SHP77 (cell line): Measurements from ENCODE around the gene COL20A1.
A peak's percentile ranks its signal among the peaks of the same experiment; 100 is the strongest.

Source experiments
- DNase-seq, 2 experiments: peaks; one replicate each; lab custom pipeline; 2025; lab: John Stamatoyannopoulos, UW

COL20A1 gene

DNA sequence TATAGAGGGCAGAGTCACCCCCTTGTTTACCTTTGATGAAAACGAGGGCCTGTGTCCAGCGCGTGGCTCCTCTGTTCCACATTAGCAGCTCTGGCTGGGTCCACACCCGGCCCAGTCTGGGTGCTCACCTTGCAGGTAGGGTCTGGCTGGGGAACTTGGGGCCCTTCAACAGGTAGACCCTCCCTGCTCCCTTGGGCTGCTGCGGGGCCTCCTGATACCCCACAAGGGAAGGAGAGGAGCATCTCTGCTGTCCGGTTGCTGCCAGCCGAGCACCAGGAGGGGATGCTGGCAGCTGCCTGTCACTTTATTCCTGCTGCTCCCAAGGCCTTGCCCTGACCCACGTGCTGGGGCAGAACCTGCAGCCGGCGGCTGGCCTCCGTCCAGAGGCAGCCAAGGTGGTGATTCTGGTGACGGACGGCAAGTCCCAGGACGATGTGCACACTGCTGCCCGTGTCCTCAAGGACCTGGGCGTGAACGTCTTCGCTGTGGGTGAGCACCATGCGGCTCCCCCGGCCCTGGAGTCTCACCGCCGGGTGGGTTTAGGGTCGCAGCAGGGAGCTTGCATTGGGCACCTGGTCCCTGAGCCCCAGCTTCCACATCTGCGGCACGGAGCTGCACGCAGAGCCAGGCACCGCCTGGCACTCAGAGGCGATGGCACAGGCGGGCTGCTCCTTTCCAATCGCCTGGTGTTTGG, 15.4 kb downstream of the COL20A1 start:
- DNase-seq: no peak

- peak; percentile 47 to 68 for DNase-seq
Measured at GRCh38 chr20:63309261-63310071, 16.5 kb downstream of the COL20A1 start.

GRCh38 chr20:63310265-63310991, 17.4 kb downstream of the COL20A1 start:
- DNase-seq: no peak

DNA sequence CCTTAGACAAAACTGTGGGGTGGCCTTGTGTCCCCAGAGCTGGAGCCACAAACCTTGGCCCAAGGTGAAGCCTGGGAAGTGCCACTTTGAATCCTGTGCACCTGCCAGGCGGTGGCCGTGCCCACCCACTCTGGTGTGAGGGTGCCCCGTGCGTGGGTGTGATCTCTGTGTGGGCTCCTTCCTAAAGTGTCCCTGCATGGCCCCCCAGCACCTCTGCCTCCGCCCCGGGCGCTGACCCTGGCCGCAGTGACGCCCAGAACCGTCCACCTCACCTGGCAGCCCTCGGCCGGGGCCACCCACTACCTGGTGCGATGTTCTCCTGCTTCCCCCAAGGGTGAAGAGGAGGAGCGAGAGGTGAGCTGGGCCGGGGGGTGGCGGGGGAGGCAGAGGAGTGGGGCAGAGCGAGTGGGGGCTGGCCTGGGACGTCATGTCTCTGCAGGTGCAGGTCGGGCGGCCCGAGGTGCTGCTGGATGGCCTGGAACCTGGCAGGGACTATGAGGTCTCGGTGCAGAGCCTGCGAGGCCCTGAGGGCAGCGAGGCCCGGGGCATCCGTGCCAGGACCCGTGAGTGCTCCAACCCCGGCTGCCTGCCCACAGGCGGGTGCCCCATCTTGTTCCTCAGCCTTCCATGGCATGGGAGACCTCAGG, 18.3 kb downstream of the COL20A1 start:
- DNase-seq: no peak

DNA sequence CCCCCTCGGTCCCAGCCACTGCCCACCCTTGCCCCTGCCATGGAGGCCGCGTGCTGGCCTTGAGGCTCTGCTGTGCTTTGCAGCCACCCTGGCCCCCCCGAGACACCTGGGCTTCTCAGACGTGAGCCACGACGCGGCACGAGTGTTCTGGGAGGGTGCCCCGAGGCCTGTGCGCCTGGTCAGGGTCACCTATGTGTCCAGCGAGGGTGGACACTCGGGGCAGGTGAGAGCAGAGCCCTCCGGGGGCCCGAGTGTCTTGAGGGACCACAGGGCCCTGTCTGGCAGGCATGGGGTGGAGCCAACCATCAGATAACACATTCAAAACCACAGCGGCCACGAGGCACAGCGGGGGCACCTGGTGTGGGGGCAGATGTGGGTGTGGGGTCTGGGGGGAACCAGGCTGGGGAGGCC, 18.9 kb downstream of the COL20A1 start:
- DNase-seq: no peak

DNA sequence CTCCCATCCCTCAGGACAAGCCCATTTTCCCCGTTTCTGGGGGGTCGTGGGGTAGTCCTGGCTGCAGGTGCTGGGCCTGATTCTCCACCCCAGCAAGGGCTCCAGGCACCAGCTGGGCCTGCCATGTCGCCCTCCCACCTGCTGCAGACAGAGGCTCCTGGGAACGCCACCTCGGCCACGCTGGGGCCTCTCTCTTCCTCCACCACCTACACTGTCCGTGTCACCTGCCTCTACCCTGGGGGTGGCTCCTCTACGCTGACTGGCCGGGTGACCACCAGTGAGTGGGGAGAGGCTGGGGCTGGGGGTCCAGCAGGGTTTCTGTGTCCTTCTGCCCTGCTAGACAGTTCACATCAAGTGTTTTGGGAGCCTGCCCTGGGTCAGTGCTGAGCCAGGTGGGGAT, 19.3 kb downstream of the COL20A1 start:
- DNase-seq: peak in 1 of 2 experiments; percentile 41

GRCh38 chr20:63312690-63313348, 19.8 kb downstream of the COL20A1 start:
- no peak for DNase-seq

DNA sequence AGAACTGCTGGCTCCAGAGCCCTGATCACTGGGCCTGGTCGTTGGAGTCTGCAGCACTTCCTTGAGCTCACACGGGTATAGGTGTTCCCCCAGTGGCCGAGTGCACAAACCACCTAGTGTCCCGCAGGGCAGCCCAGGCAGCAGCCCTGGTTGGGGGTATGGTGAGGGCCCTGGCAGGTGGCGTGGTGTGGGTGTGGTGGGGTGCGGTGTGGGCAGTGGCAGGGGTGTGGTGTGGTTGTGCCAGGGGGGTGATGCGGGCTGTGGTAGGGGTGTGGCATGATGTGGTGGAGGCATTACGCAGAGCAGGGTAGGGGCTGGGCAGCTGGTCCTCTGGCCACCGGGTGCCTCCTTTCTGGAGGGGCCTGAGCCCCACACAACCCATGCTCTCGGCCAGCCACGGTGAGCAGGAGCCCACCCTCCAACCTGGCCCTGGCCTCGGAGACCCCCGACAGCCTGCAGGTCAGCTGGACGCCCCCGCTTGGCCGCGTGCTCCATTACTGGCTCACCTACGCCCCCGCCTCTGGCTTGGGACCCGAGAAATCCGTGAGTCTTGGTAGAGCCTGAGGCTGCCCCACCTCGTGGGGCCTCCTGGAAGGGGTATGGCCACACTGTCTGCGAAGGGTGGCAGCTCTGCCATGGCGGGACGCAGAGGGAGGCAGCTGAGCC, 20.5 kb downstream of the COL20A1 start:
- no peak for DNase-seq

DNA sequence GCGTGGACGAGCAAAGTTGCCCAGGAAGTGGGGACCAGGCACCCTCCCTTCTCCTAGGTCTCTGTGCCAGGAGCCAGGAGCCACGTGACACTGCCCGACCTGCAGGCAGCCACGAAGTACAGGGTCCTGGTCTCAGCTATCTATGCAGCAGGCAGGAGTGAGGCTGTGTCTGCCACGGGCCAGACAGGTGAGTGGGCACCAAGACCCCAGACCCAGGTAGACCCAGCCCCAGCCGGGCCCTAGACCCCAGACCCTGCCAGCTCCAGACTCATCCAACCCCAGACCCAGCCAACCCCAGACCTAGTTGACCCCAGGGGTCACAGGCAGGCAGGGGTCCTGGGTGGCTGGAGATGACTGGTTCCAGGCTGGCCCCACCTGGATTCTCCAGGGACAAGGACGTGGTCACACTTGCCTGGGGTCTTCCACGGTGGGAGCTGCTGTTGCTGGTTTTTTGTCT, 21.1 kb downstream of the COL20A1 start:
- no peak for DNase-seq

DNA sequence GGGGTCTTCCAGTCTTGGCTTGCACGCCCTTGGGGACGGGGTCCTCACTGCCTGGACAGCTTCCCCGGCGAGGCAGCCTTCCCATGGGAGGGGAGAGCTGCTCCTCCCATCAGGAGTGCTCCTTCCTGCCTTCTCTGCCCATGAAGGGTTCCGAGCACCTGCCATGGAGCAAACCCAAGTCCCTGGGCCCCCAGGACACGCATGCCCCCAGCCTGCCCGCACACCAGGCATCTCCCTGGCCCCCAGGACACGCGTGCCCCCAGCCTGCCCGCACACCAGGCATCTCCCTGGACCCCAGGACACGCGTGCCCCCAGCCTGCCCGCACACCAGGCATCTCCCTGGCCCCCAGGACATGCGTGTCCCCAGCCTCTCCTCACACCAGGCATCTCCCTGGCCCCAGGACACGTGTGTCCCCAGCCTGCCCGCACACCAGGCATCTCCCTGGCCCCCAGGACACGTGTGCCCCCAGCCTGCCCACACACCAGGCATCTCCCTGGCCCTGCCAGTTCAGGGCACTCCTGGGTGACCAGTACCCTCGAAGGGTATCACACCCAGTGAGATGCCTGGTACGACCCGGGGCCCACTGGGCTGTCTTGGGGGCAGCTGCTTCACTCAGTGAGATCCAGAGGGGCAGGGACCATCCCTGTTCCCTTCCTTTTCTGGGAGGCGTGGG, 21.7 kb downstream of the COL20A1 start:
- DNase-seq: no peak

- DNase-seq: no peak
Measured at GRCh38 chr20:63315240-63315689, 22.3 kb downstream of the COL20A1 start.

DNA sequence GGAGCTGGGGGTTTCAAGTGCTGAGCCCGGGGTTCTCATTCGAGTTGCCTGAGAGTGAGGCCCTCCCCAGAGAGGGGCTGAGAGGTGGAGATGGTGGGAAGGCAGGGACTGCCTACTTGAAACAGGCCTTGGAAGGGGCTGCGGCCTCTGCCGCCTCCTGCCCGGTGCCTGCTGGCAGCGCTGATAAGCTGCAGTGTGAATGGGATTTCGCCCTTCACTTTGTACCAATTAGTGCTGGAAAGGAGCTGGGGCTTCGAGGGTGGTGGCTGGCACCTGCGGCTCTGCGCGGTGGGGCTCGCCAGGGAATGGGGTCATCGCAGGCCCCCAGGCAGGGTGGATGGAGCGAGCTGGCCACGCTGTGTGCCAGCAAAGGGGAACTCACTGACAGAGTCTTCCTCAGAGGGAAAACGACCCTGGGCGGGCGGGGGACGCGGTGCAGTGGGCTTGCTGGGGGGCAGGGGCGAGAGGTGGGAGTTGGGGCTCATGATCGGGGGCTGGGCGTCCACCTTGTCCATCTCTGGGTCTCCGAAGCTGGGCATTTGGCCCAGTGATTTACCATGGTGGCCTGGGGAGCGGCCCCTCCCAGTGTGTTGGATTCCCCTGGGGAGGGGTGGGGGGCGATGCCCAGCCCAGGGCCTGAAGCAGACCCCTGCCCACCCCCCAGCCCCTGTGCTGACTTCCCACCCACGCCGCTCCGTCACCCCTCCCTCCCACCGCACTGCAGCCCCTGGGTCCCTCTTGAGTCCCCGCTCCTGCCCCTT, 22.9 kb downstream of the COL20A1 start:
- DNase-seq: no peak

- no peak for DNase-seq
Measured at GRCh38 chr20:63316502-63316921, 23.5 kb downstream of the COL20A1 start.

GRCh38 chr20:63317061-63317460, 24.1 kb downstream of the COL20A1 start:
- no peak for DNase-seq

- DNase-seq: no peak
Measured at GRCh38 chr20:63317601-63318291, 24.8 kb downstream of the COL20A1 start.

- no peak for DNase-seq
Measured at GRCh38 chr20:63318391-63319163, 25.6 kb downstream of the COL20A1 start.

DNA sequence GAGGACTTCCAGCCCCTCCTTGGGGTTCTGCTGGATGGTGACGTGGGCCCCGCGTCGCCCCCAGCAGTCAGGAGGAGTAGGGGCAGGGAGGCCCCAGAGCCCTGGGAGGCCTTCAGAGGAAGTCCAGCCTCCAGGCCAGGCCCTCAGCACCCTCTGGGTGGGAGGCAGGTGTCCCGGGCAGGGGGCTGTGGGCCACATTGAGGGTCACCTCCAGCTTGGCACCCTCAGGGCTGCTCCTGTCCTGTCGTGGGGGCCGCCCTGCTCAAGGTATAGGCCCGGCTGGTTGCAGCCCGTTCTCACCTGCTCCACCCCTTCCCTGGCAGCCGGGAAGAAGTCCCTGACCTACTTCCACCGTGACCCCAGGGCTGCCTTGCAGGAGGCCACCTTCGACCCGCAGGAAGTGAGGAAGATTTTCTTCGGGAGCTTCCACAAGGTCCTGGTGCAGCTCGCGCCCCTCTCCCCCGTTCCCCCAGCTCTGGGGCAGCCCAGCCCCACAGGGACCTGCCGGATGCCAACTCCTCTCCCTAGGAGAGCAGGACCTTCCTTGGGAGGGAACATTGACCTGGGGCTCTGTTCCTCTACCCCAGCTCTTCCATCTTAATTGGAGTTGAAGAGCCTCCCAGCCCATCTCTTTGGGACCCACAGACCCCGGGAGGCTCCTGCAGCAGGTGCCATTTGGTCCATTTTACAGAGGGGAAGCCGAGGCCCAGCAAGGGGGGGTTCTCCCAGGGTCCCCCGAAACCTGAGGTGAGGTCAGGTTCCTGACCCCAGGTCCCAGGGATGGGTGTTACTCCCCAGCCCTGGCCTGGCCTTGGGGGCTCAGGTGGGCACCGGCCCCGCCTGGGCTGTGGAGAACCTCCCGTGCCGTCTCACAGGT, 26.4 kb downstream of the COL20A1 start:
- no peak for DNase-seq
